Mesendoderm (in vitro differentiated cells): ENCODE results near the gene RTKN2.

Experiments used
- DNase-seq: peaks from one replicate; pipeline ENCODE4 v3.0.0; 2013
- H2AK5ac ChIP-seq: 2 replicates; pipeline ENCODE4 v1.6.1; 2013; ENCODE audit warnings: low read length, inconsistent platforms
- H2BK120ac ChIP-seq: 2 replicates; pipeline ENCODE4 v1.6.1; 2013; ENCODE audit warnings: low read depth, mild to moderate bottlenecking, low read length, moderate library complexity, mixed read lengths
- H2BK15ac ChIP-seq: replicated peaks from 2 replicates; pipeline ENCODE4 v1.6.1; 2013; ENCODE audit warnings: low read depth, mild to moderate bottlenecking, moderate library complexity
- H2BK5ac ChIP-seq: 2 replicates; pipeline ENCODE4 v1.6.1; 2013; ENCODE audit warnings: low read length, inconsistent platforms
- H3K18ac ChIP-seq: 2 replicates; pipeline ENCODE4 v1.6.1; 2013; ENCODE audit warnings: mild to moderate bottlenecking, low read length, mixed read lengths
- H3K23ac ChIP-seq: one replicate; pipeline ENCODE4 v1.6.1; 2013; ENCODE audit warnings: low read length
- H3K27ac ChIP-seq: 2 replicates; pipeline ENCODE4 v1.5.1; 2013; ENCODE audit warnings: low read depth, mild to moderate bottlenecking, inconsistent platforms, low read length, moderate library complexity
- H3K27me3 ChIP-seq: 2 replicates; pipeline ENCODE4 v1.6.1; 2013; ENCODE audit warnings: low read length, control low read depth, mild to moderate bottlenecking, inconsistent platforms; ENCODE audit not compliant: insufficient read depth, poor library complexity
- H3K36me3 ChIP-seq: 2 replicates; pipeline ENCODE4 v1.6.1; 2013; ENCODE audit warnings: low read length, inconsistent platforms; ENCODE audit not compliant: control insufficient read depth, insufficient read depth
- H3K4ac ChIP-seq: one replicate; pipeline ENCODE4 v1.6.1; 2013; ENCODE audit warnings: low read depth, mild to moderate bottlenecking, low read length, moderate library complexity
- H3K4me1 ChIP-seq: 2 replicates; pipeline ENCODE4 v1.6.1; 2013; ENCODE audit warnings: low read depth, low read length, inconsistent platforms; ENCODE audit not compliant: control insufficient read depth
- H3K4me2 ChIP-seq: 2 replicates; pipeline ENCODE4 v1.6.1; 2013; ENCODE audit warnings: low read length
- H3K4me3 ChIP-seq: 2 replicates; pipeline ENCODE4 v1.5.1; 2013; ENCODE audit warnings: mild to moderate bottlenecking, low read length
- H3K56ac ChIP-seq: one replicate; pipeline ENCODE4 v1.6.1; 2013; ENCODE audit warnings: low read length
- H3K79me1 ChIP-seq: 2 replicates; pipeline ENCODE4 v1.6.1; 2013; ENCODE audit warnings: low read length, inconsistent platforms
- H3K79me2 ChIP-seq: 2 replicates; pipeline ENCODE4 v1.6.1; 2013; ENCODE audit warnings: mild to moderate bottlenecking, low read length; ENCODE audit not compliant: control insufficient read depth, insufficient read depth
- H3K9ac ChIP-seq: 2 replicates; pipeline ENCODE4 v1.6.1; 2013; ENCODE audit warnings: low read length, inconsistent platforms
- H4K5ac ChIP-seq: one replicate; pipeline ENCODE4 v1.6.1; 2013; ENCODE audit warnings: low read length
- H4K8ac ChIP-seq: one replicate; pipeline ENCODE4 v1.6.1; 2013; ENCODE audit warnings: low read depth, mild to moderate bottlenecking, control low read depth, low read length, moderate library complexity
- WGBS: extraction: QIAGEN DNeasy Blood & Tissue Kit; methylation state at CpG from one replicate; pipeline ENCODE4 v1.1.7; 2013; ENCODE audit warnings: low lambda C conversion rate, missing lambda C conversion rate; ENCODE audit not compliant: insufficient coverage; ENCODE audit errors: extremely low coverage; 5-methylcytosine and 5-hydroxymethylcytosine counted together

Gene RTKN2

GRCh38 chr10:62238880-62239279 is 29.8 kb downstream of the RTKN2 start:
- no peak overlapping the region for H2AK5ac ChIP-seq
- H2BK120ac ChIP-seq: no peak overlapping the region
- no peak overlapping the region for H3K4me2 ChIP-seq
- H3K79me1 ChIP-seq: no peaks in the 10 kb centered on the region
- H3K27ac ChIP-seq: no peak overlapping the region
- no CpG with 5 or more reads among the region's 1 CpG for WGBS
- no peak overlapping the region for H3K56ac ChIP-seq
- H3K9ac ChIP-seq: no peak overlapping the region
- no peaks in the 10 kb centered on the region for H3K4me1 ChIP-seq
- H3K79me2 ChIP-seq: no peaks in the 10 kb centered on the region
- no peak overlapping the region for H3K4ac ChIP-seq
- DNase-seq: no peak
- no peak overlapping the region for H3K23ac ChIP-seq
- no peak overlapping the region for H2BK15ac ChIP-seq
- no peak overlapping the region for H3K4me3 ChIP-seq
- no peaks in the 10 kb centered on the region for H3K27me3 ChIP-seq
- no peak overlapping the region for H4K8ac ChIP-seq
- H3K36me3 ChIP-seq: no peaks in the 10 kb centered on the region
- no peak overlapping the region for H2BK5ac ChIP-seq
- no peak overlapping the region for H3K18ac ChIP-seq
- H4K5ac ChIP-seq: no peak overlapping the region

DNA sequence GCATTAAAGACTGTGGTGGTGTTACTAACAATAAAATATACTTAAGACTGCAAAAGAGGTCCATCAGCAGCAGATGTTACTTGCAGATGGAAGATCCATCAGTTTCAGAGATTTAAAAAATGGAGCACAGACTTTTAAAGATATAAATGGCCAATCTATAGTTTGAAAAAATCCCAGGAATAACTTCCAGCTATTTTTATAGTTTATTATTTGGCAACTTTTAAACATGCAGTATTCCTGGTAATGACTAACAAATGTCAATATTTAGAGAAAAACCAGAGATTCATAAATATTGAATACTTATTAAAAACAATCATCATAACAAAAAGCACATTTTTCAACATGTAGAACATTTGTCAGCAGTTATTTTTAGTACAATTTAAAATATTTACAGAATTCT is 30.7 kb downstream of the RTKN2 start:
- Histone ChIP-seq H2BK5ac (no peak overlapping the region), H3K9ac (no peak overlapping the region), H3K4me3 (no peak overlapping the region), H3K23ac (no peak overlapping the region), H2BK15ac (no peak overlapping the region), H3K79me2 (no peaks in the 10 kb centered on the region), H3K27me3 (no peaks in the 10 kb centered on the region), H3K79me1 (no peaks in the 10 kb centered on the region), H4K8ac (no peak overlapping the region), H3K36me3 (no peaks in the 10 kb centered on the region), H2AK5ac (no peak overlapping the region), H3K27ac (no peak overlapping the region), H2BK120ac (no peak overlapping the region), H3K4me2 (no peak overlapping the region), H3K56ac (no peak overlapping the region), H3K4ac (no peak overlapping the region), H4K5ac (no peak overlapping the region), H3K4me1 (no peaks in the 10 kb centered on the region), H3K18ac (no peak overlapping the region)
- no peak for DNase-seq

GRCh38 chr10:62237506-62237905 is 31.1 kb downstream of the RTKN2 start:
- H3K56ac ChIP-seq: no peak overlapping the region
- no peak overlapping the region for H2BK5ac ChIP-seq
- no peak overlapping the region for H3K9ac ChIP-seq
- H3K18ac ChIP-seq: no peak overlapping the region
- H2BK15ac ChIP-seq: no peak overlapping the region
- no peak overlapping the region for H4K5ac ChIP-seq
- no peak overlapping the region for H3K4ac ChIP-seq
- H4K8ac ChIP-seq: no peak overlapping the region
- no peak overlapping the region for H2BK120ac ChIP-seq
- no peak overlapping the region for H3K27ac ChIP-seq
- H3K36me3 ChIP-seq: no peaks in the 10 kb centered on the region
- no CpG with 5 or more reads among the region's 2 CpGs for WGBS
- H3K4me2 ChIP-seq: no peak overlapping the region
- H3K27me3 ChIP-seq: no peaks in the 10 kb centered on the region
- no peak overlapping the region for H3K23ac ChIP-seq
- H3K79me2 ChIP-seq: no peaks in the 10 kb centered on the region
- DNase-seq: no peak
- no peak overlapping the region for H3K4me3 ChIP-seq
- no peak overlapping the region for H2AK5ac ChIP-seq
- H3K4me1 ChIP-seq: no peaks in the 10 kb centered on the region
- no peaks in the 10 kb centered on the region for H3K79me1 ChIP-seq

GRCh38 chr10:62234077-62234605 is 34.5 kb downstream of the RTKN2 start:
- H3K27me3 ChIP-seq: no peaks in the 10 kb centered on the region
- no peak overlapping the region for H2AK5ac ChIP-seq
- H3K4me3 ChIP-seq: no peak overlapping the region
- H3K4me1 ChIP-seq: no peaks in the 10 kb centered on the region
- no peak for DNase-seq
- no peak overlapping the region for H2BK15ac ChIP-seq
- no peak overlapping the region for H3K23ac ChIP-seq
- no peak overlapping the region for H2BK5ac ChIP-seq
- H3K79me1 ChIP-seq: no peaks in the 10 kb centered on the region
- H3K36me3 ChIP-seq: no peaks in the 10 kb centered on the region
- H3K27ac ChIP-seq: no peak overlapping the region
- H4K8ac ChIP-seq: no peak overlapping the region
- no peaks in the 10 kb centered on the region for H3K79me2 ChIP-seq
- no peak overlapping the region for H3K4ac ChIP-seq
- no peak overlapping the region for H4K5ac ChIP-seq
- H3K4me2 ChIP-seq: no peak overlapping the region
- no peak overlapping the region for H3K56ac ChIP-seq
- no peak overlapping the region for H3K18ac ChIP-seq
- no peak overlapping the region for H3K9ac ChIP-seq
- H2BK120ac ChIP-seq: no peak overlapping the region
- no CpG with 5 or more reads among the region's 2 CpGs for WGBS

DNA sequence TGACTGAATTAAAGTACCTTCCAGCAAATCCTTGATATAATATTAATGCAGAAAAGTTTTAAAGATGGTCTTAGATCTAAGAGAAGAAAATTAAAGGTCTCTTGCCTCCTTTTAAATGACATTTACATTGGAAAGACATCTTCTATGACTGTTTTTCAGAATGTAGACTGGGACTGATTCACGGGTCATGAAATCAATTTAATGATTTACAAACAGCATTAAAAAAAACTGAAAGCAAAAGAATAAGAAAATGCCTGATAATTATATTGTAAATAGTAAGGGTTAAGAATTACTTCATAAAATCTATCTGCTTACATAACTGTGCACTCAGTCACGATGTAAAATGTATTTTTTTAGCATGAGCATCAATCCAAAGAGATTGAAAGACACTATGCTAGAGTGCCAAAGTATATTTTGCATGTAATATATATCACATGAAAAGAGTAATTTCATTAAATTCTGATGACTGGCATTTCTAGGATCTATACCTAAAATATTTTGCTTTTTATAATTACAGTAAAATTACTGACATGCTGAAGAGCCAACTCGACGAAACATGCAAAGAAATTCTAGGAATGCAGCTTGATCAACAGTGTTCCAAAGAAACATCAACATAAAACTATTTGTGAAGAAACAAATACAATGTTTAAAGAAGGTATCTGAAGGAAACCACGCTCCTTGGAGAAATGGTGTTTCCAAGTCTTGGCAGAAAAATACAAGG is 35.1 kb downstream of the RTKN2 start:
- no peak overlapping the region for H4K5ac ChIP-seq
- no peak overlapping the region for H3K4me3 ChIP-seq
- H3K4ac ChIP-seq: no peak overlapping the region
- H3K18ac ChIP-seq: no peak overlapping the region
- no peak overlapping the region for H2BK15ac ChIP-seq
- H3K27me3 ChIP-seq: no peaks in the 10 kb centered on the region
- no peaks in the 10 kb centered on the region for H3K4me1 ChIP-seq
- no peak overlapping the region for H4K8ac ChIP-seq
- no peak overlapping the region for H3K56ac ChIP-seq
- H3K23ac ChIP-seq: no peak overlapping the region
- DNase-seq: no peak
- no peak overlapping the region for H3K27ac ChIP-seq
- WGBS: no CpG with 5 or more reads among the region's 5 CpGs
- H2AK5ac ChIP-seq: no peak overlapping the region
- no peaks in the 10 kb centered on the region for H3K79me1 ChIP-seq
- H2BK5ac ChIP-seq: no peak overlapping the region
- H2BK120ac ChIP-seq: no peak overlapping the region
- H3K79me2 ChIP-seq: no peaks in the 10 kb centered on the region
- H3K9ac ChIP-seq: no peak overlapping the region
- H3K36me3 ChIP-seq: no peaks in the 10 kb centered on the region
- no peak overlapping the region for H3K4me2 ChIP-seq

- no peaks in the 10 kb centered on the region for H3K79me1 ChIP-seq
- peak; percentile 19 for DNase-seq
- H3K4ac ChIP-seq: no peak overlapping the region
- H3K9ac ChIP-seq: no peak overlapping the region
- no peak overlapping the region for H2BK5ac ChIP-seq
- no peak overlapping the region for H3K56ac ChIP-seq
- H3K18ac ChIP-seq: no peak overlapping the region
- no peak overlapping the region for H2BK120ac ChIP-seq
- no peak overlapping the region for H3K27ac ChIP-seq
- H3K36me3 ChIP-seq: no peaks in the 10 kb centered on the region
- no peak overlapping the region for H3K4me2 ChIP-seq
- H4K5ac ChIP-seq: no peak overlapping the region
- no peak overlapping the region for H3K4me3 ChIP-seq
- H4K8ac ChIP-seq: no peak overlapping the region
- whole genome bisulfite sequencing: no CpG with 5 or more reads among the region's 4 CpGs
- H3K79me2 ChIP-seq: no peaks in the 10 kb centered on the region
- H2AK5ac ChIP-seq: no peak overlapping the region
- H2BK15ac ChIP-seq: no peak overlapping the region
- no peaks in the 10 kb centered on the region for H3K4me1 ChIP-seq
- no peaks in the 10 kb centered on the region for H3K27me3 ChIP-seq
- no peak overlapping the region for H3K23ac ChIP-seq
Measured at GRCh38 chr10:62231805-62232204, 36.8 kb downstream of the RTKN2 start.
